Measurements from ENCODE around the gene LIMCH1.
"Not testable (repeated sequence)": the region's sequence is repeated elsewhere in the genome, so short reads cannot be mapped to it uniquely, and the experiment has no call there.

The LIMCH1 gene

DNA sequence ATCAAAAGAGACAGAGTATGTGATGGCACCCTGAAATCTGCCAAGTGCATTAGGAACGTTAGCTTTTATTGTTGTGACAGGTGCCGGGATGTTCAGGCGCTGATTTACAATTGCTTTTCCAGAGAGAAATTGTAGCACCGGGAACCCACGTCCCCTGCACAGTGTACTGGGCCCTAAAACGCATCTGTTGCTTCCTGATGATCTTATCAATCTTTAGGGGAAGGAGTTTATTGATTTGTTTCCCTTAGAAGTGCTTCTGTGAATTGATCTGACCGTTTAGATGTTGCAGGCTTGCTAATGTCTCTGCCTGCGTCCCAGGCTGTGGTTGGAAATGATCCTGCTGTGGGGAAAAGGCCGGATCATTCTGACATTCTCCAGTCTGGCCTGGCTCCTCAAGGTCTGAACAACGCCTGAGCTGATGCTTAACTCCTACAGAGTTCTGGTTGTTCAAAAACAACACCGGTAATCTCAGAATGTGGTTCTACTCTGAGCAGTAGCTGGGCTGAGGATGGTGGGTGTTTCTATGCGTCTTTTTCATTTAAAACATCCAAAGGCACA is 193.7 kb downstream of the LIMCH1 start:
- no peaks in the 10 kb centered on the region for H3K4me1 ChIP-seq (ENCODE audit: control insufficient read depth, insufficient read depth, low read length)
- no peaks in the 10 kb centered on the region for H3K36me3 ChIP-seq (ENCODE audit: control insufficient read depth, insufficient read depth, low read length)
- no peaks in the 10 kb centered on the region for H3K9me3 ChIP-seq (ENCODE audit: control insufficient read depth, low read length)
- H3K9ac ChIP-seq (ENCODE audit: low read length): no peak overlapping the region
- H3K4me3 ChIP-seq (ENCODE audit: low read length): no peak overlapping the region
- H3K27me3 ChIP-seq (ENCODE audit: control insufficient read depth, insufficient read depth, low read length): peaks cover 2% of the 10 kb centered on the region

DNA sequence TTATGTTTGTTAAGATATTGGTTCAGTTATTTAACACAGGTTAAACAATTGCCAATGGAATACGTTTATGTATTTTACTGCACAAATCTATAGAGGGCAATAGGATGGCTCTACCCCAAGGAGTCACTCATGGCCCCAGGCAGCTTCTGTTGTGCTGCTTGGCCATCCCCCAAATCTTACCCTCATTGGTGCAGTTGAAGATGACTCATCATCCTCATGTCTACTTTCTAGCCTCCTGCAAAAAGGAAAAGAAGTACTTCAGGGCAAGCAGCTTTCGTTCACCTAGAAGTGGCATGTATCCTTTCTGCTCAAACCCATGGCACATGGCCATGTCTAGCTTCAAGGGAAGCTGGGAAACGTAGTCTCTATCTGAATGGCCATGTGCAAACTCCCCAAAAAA is 196.4 kb downstream of the LIMCH1 start:
- Histone ChIP-seq H3K27me3 (ENCODE audit: control insufficient read depth, insufficient read depth, low read length) (peaks cover 2% of the 10 kb centered on the region), H3K4me3 (ENCODE audit: low read length) (no peak overlapping the region), H3K4me1 (ENCODE audit: control insufficient read depth, insufficient read depth, low read length) (no peaks in the 10 kb centered on the region), H3K36me3 (ENCODE audit: control insufficient read depth, insufficient read depth, low read length) (no peaks in the 10 kb centered on the region), H3K9ac (ENCODE audit: low read length) (no peak overlapping the region), H3K9me3 (ENCODE audit: control insufficient read depth, low read length) (no peaks in the 10 kb centered on the region)

DNA sequence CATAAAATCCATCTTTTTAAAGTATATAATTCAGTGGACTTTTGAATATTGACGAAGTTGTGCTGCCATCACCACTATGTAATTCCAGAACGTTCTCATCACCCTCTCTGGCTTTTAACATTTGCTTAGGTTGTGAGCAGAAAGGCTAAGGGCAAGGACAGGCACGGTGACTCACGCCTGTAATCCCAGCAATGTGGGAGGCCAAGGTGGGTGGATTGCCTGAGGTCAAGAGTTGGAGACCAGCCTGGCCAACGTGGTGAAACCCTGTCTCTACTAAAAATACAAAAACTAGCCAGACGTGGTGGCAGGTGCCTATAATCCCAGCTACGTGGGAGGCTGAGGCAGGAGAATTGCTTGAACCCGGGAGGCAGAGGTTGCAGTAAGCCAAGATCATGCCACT is 199.5 kb downstream of the LIMCH1 start:
- not testable (repeated sequence) for H3K36me3 ChIP-seq (ENCODE audit: control insufficient read depth, insufficient read depth, low read length); H3K4me3 ChIP-seq (ENCODE audit: low read length); H3K27me3 ChIP-seq (ENCODE audit: control insufficient read depth, insufficient read depth, low read length); H3K4me1 ChIP-seq (ENCODE audit: control insufficient read depth, insufficient read depth, low read length); H3K9me3 ChIP-seq (ENCODE audit: control insufficient read depth, low read length); H3K9ac ChIP-seq (ENCODE audit: low read length)

DNA sequence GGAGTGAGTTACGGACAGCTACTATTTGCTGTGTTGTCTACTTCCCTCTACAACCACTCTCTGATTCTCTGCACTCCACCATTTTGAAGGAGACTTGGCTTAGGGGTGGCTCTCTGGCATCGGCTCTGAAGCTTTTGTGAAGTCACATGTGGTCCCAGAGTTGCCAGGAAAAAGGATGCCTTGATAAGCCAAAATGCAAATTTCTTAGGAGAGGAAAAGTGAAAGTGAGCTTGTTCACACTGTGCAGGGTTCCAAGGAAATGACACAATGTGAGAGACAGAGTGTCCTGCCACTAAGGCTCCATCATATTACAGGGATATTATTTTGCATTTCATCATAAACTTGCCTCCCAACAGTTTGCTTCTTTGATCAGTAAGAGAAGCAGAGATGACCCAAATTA is 203.4 kb downstream of the LIMCH1 start:
- H3K4me1 ChIP-seq (ENCODE audit: control insufficient read depth, insufficient read depth, low read length): no peaks in the 10 kb centered on the region
- H3K4me3 ChIP-seq (ENCODE audit: low read length): no peak overlapping the region
- H3K27me3 ChIP-seq (ENCODE audit: control insufficient read depth, insufficient read depth, low read length): peaks cover 39% of the 10 kb centered on the region
- H3K36me3 ChIP-seq (ENCODE audit: control insufficient read depth, insufficient read depth, low read length): no peaks in the 10 kb centered on the region
- H3K9ac ChIP-seq (ENCODE audit: low read length): no peak overlapping the region
- H3K9me3 ChIP-seq (ENCODE audit: control insufficient read depth, low read length): no peaks in the 10 kb centered on the region

DNA sequence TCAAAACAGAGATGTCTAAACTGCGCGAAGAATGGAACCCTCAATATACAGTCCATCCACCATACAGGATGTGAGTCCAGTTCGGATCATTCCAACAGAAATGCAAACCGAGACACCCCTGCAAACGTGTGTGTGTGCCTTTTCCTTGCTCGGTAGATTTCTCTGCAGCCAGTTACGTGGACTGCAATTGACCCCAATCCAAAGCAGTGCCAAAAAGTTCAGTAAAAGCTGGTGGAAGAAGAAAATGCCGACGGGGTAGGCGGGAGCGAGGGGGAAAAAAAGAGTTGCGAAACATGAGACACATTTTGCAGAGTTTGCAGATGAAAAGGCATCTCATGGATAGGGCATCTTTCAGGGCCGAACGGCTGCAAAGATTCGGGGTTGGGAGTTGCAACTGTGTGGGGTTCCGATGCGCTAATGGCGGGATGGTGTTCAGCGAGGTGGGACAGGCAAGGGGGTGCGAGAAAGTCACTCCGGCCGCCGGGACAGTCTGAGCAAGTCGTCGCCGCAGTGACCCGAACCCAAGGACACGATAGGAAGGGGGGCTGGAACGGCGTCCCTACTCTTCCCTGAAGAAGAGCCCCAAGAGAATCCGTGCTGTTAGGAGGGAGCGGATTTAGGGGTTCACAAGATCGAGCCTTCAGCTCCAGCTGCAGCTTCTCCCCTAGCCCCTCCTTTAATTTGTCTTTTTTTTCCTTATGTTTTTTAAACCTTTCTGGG is 206.8 kb downstream of the LIMCH1 start:
- no peak overlapping the region for H3K4me3 ChIP-seq (ENCODE audit: low read length)
- H3K27me3 ChIP-seq (ENCODE audit: control insufficient read depth, insufficient read depth, low read length): peaks cover 72% of the 10 kb centered on the region
- H3K36me3 ChIP-seq (ENCODE audit: control insufficient read depth, insufficient read depth, low read length): no peaks in the 10 kb centered on the region
- no peaks in the 10 kb centered on the region for H3K9me3 ChIP-seq (ENCODE audit: control insufficient read depth, low read length)
- no peaks in the 10 kb centered on the region for H3K4me1 ChIP-seq (ENCODE audit: control insufficient read depth, insufficient read depth, low read length)
- H3K9ac ChIP-seq (ENCODE audit: low read length): no peak overlapping the region

DNA sequence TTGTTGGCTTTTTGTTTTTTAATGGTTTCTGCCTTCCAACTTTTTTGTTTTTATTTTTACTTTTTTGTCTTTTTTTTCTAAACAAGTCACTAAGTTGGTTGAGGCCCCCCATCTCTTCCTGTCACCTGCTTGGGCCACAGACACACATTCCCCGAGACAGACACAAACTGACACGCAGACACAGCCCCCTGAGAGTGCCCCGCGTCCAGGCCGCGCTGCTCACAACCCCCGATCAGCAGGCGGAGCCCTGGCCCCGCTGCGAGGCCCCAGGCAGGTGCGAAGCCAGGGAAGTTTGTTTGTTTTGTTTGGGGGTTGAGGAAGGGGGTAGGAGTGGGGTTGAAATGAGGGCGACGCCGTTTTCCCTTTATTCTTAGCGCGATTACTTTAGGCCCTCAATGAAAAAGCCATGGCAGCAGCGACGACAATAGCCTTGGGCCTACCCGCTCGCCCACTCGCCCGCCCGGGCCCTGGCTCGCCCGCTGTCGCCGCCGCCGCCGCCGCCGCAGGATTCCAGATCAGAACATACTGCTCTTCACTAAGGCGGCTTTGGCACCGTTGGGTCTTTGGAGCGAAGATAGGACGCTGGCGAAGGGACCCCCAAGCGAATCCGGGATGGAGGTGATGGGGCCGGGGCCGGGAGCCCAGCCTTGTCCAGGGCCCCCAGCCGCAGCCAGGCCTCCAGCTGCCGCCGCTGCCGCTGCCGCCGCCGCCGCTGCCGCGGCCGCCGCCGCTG is 207.5 kb downstream of the LIMCH1 start:
- Histone ChIP-seq H3K9me3 (ENCODE audit: control insufficient read depth, low read length) (no peaks in the 10 kb centered on the region), H3K9ac (ENCODE audit: low read length) (no peak overlapping the region), H3K27me3 (ENCODE audit: control insufficient read depth, insufficient read depth, low read length) (peaks cover 79% of the 10 kb centered on the region), H3K36me3 (ENCODE audit: control insufficient read depth, insufficient read depth, low read length) (no peaks in the 10 kb centered on the region), H3K4me3 (ENCODE audit: low read length) (no peak overlapping the region), H3K4me1 (ENCODE audit: control insufficient read depth, insufficient read depth, low read length) (no peaks in the 10 kb centered on the region)

DNA sequence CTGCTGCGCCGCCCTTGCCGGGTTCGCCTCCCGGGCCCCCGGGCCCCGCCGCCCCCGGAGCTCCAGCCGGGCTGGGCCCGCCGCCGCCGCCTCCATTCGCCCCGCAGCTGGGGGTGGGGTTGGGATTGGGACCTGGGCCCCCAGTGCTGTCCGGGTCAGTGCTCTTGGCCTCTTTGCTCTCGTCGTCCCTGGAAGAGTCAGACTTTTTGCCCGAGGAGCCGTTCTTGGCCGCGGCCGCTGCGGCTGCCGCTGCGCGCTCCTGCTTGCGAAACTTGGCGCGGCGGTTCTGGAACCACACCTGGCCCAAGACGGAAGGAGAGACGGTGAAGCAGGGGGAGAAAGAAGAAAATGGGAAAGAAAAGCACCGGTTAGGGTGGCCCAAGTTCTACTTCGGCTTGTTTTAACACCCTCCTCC is 208.1 kb downstream of the LIMCH1 start:
- Histone ChIP-seq H3K9me3 (ENCODE audit: control insufficient read depth, low read length) (no peaks in the 10 kb centered on the region), H3K36me3 (ENCODE audit: control insufficient read depth, insufficient read depth, low read length) (no peaks in the 10 kb centered on the region), H3K9ac (ENCODE audit: low read length) (no peak overlapping the region), H3K4me1 (ENCODE audit: control insufficient read depth, insufficient read depth, low read length) (no peaks in the 10 kb centered on the region), H3K4me3 (ENCODE audit: low read length) (no peak overlapping the region), H3K27me3 (ENCODE audit: control insufficient read depth, insufficient read depth, low read length) (peaks cover 85% of the 10 kb centered on the region)

DNA sequence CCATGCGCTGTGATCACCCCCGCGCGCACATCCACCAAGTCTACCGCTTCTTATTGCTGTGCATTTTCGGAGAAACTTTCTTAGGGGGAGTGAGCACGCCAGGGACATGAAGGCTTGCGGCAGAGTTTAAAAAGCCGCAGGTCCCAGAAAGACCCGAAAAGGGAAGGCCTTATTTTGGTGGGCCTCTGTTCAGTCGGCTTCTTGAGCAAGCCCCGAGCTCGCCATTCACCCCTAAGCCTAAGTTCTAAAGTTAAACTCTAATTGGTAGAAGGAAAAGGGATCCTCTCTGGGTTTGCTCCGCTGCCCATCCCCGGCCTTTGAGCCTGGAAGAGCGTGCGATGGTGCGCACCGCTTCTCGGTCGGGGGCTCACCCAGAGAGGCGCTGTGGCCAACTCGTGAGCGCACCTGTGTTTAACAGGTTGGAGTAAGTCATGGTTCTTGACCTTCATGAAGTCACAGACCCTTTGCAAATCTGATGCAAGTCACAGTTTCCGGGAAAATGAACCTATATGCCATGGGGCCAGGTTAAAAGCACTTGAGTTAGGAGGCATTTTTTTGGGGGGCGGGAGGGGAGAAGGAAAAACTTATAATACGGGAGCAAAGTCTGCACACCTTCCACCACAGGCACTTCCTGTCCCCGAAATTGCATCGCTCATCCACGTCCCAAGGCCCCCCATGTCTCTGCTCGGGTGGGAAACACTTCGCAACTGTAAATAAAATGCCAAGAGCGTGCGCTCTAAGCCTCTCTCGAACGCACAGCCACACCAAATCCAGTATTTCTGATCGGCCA is 208.7 kb downstream of the LIMCH1 start:
- no peak overlapping the region for H3K9ac ChIP-seq (ENCODE audit: low read length)
- peaks cover 86% of the 10 kb centered on the region for H3K27me3 ChIP-seq (ENCODE audit: control insufficient read depth, insufficient read depth, low read length)
- H3K4me1 ChIP-seq (ENCODE audit: control insufficient read depth, insufficient read depth, low read length): no peaks in the 10 kb centered on the region
- H3K4me3 ChIP-seq (ENCODE audit: low read length): no peak overlapping the region
- no peaks in the 10 kb centered on the region for H3K36me3 ChIP-seq (ENCODE audit: control insufficient read depth, insufficient read depth, low read length)
- no peaks in the 10 kb centered on the region for H3K9me3 ChIP-seq (ENCODE audit: control insufficient read depth, low read length)

DNA sequence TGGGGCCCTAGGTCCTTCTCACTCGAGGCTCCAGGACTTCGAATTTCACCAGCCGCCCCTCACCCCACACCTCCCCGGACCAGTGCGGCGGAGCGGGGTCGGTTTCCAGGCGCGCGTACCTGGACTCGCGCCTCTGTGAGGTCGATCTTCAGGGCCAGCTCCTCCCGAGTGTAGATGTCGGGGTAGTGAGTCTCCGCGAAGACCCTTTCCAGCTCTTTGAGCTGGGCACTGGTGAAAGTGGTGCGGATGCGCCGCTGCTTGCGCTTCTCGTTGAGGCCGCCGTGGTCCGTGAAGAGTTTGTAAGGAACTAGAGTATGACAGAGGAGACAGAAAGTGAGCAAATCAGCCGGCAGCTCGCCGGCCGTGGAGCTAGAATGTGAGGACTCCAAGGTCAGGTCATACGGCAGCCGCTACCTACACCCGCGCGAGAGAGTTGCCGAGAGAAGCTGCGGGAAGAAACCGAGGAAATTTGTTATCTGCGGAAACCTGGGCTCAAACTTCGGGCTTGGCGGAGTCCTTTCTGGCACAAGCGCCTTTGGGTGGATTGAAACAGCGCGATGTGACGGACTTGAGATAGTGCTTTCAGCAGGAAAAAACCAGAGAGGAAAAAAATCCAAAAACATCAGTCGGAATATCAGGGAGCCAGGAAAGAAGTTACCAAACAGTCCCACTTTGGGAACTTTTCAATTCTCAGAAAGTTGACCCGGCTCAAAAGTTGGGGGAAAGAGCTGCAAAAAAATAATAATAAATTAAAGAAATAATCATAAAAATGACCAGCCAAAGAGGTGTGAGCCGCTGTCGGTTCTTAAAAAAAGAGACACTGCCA is 209.5 kb downstream of the LIMCH1 start:
- Histone ChIP-seq H3K4me1 (ENCODE audit: control insufficient read depth, insufficient read depth, low read length) (no peaks in the 10 kb centered on the region), H3K36me3 (ENCODE audit: control insufficient read depth, insufficient read depth, low read length) (no peaks in the 10 kb centered on the region), H3K27me3 (ENCODE audit: control insufficient read depth, insufficient read depth, low read length) (peaks cover 93% of the 10 kb centered on the region), H3K4me3 (ENCODE audit: low read length) (no peak overlapping the region), H3K9me3 (ENCODE audit: control insufficient read depth, low read length) (no peaks in the 10 kb centered on the region), H3K9ac (ENCODE audit: low read length) (no peak overlapping the region)

DNA sequence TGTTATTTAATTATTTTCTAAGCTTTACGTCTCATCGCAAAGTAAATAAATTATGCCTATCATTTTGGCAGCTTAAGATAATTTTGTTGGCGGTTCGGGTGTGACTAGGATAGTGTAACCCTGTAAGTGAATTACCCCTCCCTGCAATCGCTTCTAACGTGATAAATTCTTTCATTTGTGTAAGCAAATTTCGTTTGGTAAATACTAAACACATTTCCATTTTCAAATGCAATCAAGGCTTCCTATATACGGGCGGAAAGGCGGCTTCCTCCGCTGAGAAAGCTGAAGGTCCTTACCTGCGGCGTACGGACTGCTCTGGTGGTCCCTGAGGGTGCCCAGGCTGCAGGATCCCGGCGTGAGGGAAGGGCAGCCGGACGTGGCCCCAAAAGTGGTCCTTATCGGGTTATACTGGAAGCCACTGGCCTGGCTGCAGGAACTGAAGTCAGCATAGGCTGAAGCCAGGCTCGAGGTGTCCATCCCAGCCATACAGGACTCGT is 210.2 kb downstream of the LIMCH1 start:
- Histone ChIP-seq H3K36me3 (ENCODE audit: control insufficient read depth, insufficient read depth, low read length) (no peaks in the 10 kb centered on the region), H3K9ac (ENCODE audit: low read length) (no peak overlapping the region), H3K27me3 (ENCODE audit: control insufficient read depth, insufficient read depth, low read length) (peaks cover 94% of the 10 kb centered on the region), H3K4me1 (ENCODE audit: control insufficient read depth, insufficient read depth, low read length) (no peaks in the 10 kb centered on the region), H3K4me3 (ENCODE audit: low read length) (no peak overlapping the region), H3K9me3 (ENCODE audit: control insufficient read depth, low read length) (no peaks in the 10 kb centered on the region)
